B cell (primary cell): ENCODE results near the gene ANKRD30A.

Source experiments
- EZH2 ChIP-seq: IDR thresholded peaks from 2 replicates; pipeline ENCODE4 v1.6.1; 2012; ENCODE audit warnings: borderline replicate concordance, low read depth, mild to moderate bottlenecking, moderate library complexity, low read length; ENCODE audit not compliant: insufficient read depth, poor library complexity, severe bottlenecking
- TF ChIP-seq, protein P1 (sequence below): fragments of 200-600 bp; IDR thresholded peaks from one replicate; pipeline ENCODE4 v1.8.0; 2022; ENCODE audit warnings: antibody characterized with exemption, mild to moderate bottlenecking

DNA sequence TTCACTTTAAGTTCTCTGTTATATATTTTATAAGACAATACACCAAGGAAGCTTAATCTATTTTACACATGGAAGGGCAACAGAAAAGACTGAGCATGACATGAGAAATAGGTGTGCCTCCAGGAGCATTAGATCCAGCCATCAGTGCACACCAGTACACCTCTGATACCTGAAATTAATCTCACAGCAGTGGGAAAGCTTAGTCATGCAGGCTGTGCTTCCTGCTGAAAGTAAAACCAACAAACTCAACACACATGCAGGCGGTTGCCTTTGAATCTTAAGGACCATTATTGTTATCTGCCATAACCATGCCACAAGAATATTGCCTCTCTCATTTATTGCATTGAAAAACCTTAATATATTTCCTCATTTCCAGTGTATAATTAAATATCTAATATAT is 16.4 kb upstream of the ANKRD30A start:
- TF ChIP-seq, protein P1, sequence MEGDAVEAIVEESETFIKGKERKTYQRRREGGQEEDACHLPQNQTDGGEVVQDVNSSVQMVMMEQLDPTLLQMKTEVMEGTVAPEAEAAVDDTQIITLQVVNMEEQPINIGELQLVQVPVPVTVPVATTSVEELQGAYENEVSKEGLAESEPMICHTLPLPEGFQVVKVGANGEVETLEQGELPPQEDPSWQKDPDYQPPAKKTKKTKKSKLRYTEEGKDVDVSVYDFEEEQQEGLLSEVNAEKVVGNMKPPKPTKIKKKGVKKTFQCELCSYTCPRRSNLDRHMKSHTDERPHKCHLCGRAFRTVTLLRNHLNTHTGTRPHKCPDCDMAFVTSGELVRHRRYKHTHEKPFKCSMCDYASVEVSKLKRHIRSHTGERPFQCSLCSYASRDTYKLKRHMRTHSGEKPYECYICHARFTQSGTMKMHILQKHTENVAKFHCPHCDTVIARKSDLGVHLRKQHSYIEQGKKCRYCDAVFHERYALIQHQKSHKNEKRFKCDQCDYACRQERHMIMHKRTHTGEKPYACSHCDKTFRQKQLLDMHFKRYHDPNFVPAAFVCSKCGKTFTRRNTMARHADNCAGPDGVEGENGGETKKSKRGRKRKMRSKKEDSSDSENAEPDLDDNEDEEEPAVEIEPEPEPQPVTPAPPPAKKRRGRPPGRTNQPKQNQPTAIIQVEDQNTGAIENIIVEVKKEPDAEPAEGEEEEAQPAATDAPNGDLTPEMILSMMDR: no peak
- no peak for TF ChIP-seq EZH2
